ENCODE results near the gene PIK3CD. TPM values are rescaled to one million over a fixed set of nuclear protein-coding genes. Genes with fewer than 3 reads are reported as not detected.
"Not testable (repeated sequence)": the region's sequence is repeated elsewhere in the genome, so short reads cannot be mapped to it uniquely, and the experiment has no call there.

Gene PIK3CD
- total RNA-seq, 2 donors from 2014 or later = 4.4 to 7.4 TPM

DNA sequence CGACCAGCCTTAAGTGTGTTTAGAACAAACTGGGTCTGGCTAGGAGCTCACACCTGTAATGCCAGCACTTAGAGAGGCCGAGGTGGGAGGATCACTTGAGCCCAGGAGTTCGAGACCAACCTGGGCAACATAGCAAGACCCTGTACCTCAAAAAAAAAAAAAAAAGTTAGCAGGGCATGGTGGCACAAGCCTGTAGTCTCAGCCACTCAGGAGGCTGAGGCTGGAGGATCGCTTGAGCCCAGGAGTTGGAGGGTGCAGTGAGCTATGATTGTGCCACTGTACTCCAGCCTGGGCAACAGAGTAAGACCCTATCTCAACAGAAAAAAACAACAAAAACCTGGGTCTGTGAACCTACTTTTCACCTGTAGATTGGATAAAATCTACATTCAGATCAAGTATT is 54.6 kb downstream of the PIK3CD start:
- no peak for ATAC-seq
- intact Hi-C loops (cut with DNase I) = no loop called here

DNA sequence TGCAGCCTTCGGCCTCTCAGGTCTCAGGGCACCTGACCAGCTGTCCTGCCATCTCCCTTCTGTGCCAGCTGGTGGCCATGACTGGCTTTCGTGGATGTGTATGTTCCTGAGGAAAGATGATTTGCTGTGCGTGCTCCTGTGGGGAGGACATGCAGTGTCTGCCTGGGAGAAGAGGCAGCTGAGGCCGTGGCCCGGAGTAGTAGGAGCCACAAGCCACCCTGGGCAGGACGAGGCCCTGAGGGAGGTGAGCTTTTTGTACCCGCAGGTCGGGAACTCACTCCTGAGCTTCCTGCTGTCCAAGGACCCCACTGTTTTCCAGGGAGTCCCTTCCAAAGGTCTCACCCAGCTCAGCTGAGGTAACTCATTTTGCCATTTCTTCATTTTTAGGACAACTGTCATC is 58.5 kb downstream of the PIK3CD start:
- intact Hi-C loops (cut with DNase I) = no loop called here
- ATAC-seq (no peak), DNase-seq (no peak)

More for the DNA sequence above, 54.6 kb downstream of the PIK3CD start:
- no peak for DNase-seq

DNA sequence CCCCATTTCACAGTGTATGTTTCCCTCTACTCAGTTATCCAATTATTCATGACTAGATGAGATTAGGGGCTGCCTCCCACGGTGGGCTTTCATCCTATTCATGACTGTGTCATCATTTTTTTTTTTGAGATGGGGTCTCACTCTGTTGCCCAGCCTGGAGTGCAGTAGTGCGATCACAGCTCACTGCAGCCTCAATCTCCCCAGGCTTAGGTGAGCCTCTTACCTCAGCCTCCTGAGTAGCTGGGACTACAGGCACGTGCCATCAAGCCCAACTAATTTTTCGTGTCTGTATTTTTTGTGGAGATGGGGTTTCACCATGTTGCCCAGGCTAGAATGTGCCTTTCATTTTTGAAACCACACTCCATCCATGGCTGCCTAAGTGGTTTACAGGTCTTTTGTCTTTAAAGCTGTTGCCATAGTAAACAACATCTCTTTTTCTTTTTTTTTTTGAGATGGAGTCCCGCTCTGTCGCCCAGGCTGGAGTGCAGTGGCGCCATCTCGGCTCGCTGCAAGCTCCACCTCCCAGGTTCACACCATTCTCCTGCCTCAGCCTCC is 60.0 kb downstream of the PIK3CD start:
- DNase-seq (no peak), ATAC-seq (no peak)
- intact Hi-C loops (cut with DNase I) = no loop called here

DNA sequence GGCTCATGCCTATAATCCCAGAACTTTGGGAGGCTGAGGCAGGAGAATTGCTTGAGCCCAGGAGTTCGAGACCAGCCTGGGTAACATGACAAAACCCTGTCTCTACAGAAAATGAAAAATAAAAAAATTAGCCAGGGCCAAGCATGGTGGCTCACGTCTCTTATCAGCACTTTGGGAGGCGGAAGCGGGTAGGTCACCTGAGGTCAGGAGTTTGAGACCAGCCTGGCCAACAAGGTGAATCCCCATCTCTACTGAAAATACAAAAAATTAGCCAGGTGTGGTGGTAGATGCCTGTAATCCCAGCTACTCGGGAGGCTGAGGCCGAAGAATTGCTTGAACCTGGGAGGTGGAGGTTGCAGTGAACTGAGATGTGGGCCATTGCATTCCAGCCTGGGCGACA is 61.2 kb downstream of the PIK3CD start:
- DNase-seq; ATAC-seq; intact Hi-C loops (cut with DNase I): not testable (repeated sequence)

DNA sequence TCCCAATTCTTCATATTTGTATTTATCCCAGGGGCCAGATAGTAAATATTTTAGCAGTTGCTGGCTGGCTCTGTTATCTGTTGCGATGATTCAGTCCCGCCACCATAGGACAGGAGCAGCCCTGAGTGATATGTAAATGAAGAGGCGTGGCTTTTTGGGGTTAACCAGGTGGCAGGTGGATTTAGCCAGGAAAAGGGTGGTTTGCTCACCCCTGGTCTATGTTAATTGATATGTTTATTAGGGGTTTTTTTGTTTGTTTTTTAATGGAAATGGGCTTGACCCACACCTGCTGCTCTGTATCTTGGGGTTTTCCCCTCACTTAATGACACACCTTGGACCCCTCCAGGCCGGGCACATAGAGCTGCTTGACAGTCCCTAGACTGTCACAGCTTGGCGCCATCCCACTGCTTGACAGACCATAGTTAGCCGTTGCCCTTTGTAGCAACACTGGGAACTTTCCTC is 62.8 kb downstream of the PIK3CD start:
- intact Hi-C loops (cut with DNase I) = no loop called here
- ATAC-seq (no peak), DNase-seq (no peak)

DNA sequence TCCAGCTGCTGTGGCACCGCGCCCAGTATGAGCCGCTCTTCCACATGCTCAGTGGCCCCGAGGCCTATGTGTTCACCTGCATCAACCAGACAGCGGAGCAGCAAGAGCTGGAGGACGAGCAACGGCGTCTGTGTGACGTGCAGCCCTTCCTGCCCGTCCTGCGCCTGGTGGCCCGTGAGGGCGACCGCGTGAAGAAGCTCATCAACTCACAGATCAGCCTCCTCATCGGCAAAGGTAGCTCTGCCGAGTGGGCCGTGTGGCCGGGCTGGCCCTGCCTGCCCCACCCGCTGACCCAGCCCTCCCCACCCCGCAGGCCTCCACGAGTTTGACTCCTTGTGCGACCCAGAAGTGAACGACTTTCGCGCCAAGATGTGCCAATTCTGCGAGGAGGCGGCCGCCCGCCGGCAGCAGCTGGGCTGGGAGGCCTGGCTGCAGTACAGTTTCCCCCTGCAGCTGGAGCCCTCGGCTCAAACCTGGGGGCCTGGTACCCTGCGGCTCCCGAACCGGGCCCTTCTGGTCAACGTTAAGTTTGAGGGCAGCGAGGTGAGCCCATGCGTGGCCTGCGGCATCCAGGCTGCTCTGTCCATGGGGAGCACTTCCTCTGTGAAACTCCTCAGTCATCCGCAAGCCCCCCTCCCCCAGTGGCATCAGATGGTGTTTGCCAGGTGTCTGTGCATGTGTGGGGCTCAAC is 64.2 kb downstream of the PIK3CD start:
- no peak for ATAC-seq
- DNase-seq = no peak
- intact Hi-C loops (cut with DNase I) = no loop called here

DNA sequence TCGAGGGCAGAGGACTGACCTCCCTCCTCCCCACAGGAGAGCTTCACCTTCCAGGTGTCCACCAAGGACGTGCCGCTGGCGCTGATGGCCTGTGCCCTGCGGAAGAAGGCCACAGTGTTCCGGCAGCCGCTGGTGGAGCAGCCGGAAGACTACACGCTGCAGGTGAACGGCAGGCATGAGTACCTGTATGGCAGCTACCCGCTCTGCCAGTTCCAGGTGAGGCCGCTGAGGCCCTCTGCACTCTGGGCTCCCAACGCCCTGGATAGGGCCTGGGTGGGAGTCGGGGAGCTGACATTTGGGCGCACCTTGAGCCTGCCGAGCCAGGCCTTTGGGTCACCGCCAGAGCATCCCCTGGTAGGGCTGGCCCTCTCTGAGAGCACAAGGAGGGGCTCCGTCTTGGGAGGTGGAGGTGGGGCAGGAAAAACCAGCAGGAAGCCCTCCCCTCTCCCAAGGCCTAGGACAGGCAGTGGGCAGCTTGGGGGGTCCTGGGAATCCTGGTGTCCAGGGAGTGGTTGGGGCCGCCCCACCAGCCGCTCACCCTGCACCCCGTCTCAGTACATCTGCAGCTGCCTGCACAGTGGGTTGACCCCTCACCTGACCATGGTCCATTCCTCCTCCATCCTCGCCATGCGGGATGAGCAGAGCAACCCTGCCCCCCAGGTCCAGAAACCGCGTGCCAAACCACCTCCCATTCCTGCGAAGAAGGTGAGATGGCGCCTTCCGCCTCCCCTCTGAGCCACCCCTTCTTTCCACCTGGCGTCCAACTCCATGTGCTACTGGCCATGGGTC is 65.1 kb downstream of the PIK3CD start:
- DNase-seq (no peak), ATAC-seq (no peak)
- intact Hi-C loops (cut with DNase I) = no loop called here

DNA sequence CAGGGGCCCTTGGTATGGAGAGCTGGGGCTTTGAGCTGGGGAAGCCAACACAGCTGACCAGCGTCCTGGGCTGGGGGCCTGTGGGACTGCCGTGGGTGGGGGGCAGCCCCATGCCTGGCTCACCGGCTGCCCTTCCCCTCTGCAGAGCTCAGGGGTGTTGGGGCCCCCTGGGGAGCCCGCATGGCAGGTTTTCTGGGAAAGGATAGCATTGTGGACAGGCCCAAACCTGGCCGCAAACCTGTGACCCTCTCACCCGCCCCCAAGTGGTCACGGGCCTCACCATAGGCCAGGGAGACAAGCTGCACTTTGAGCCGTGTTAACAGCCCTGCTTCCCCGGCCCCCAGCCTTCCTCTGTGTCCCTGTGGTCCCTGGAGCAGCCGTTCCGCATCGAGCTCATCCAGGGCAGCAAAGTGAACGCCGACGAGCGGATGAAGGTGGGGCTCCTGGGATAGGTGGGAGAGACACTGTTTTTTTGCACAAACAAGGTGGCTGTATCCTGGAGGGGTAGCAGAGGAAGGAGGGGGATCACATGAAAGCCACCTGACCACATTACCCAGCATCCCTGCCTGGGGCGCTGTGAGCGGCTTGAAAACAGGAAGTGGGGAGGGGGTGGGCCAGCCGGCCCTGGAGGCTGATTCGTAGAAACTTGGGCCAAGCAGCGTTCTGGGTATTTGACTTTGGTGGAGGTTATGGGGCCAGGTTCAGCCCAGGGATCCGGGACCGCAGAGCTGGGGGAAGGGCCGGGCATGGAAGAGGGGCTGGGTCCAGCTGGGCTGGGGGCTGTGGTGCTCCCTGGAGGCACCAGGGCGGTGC is 65.9 kb downstream of the PIK3CD start:
- ATAC-seq (peak; percentile 36 to 82), DNase-seq (peak; percentile 60)
- intact Hi-C loops (cut with DNase I) = no loop called here

DNA sequence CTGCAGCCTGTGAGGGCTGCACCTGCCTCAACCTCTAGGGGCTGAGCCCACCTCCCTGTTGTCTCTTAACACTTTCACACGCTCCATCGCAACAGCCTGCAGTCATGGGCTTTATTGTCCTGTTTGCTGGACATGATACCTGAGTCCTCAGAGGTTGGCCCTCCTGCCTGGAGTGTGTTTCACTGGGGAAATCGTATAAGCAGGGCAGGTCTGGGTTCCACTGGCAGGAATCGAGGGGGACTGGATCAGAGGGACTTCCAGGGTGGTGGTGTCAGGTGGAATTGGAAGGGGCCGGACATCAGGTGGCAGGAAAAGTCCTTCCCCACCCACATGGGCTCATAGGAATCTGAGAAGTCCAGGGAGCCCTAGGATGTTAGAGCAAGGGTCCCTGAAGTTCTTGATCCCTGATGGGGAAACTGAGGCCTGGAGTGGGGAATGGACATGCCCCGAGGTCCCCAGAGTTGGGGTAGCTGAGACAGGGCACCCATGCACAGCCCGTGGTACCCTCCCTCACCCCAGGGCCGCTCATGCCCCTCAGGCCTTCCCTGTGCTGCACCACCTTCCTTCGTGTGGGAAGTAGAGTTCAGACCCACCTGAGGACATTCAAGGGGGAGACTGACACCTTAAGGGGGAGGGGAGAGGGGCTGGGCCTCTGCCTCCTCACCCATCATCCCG is 66.6 kb downstream of the PIK3CD start:
- intact Hi-C loops (cut with DNase I) = no loop called here
- ATAC-seq (no peak), DNase-seq (no peak)

DNA sequence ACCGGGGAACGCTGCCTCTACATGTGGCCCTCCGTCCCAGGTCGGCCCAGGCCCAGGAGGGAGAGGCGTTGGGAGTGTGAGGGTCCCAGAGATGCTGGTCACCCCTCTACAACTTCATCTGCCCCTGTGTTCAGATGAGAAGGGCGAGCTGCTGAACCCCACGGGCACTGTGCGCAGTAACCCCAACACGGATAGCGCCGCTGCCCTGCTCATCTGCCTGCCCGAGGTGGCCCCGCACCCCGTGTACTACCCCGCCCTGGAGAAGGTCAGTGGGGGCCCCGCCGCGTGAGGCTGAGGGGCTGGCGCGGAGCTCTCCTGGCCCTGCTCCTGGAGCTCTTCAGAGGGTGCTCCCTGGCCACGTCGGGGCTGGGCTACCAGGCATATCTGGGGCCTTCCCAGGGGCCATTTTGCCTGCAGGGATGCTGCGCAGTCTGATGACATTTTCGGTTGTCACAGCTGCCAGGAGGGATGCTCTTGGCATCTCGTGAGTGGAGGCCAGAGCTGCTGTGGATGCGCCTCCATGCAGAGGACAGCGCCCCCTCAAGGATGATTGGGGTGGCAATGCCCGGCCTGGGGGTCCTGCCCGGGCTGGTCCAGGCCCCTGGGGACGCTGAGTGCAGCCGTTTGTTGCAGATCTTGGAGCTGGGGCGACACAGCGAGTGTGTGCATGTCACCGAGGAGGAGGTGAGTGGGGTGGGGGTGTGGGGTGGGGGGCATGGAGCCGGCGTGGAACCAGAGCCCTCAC is 68.6 kb downstream of the PIK3CD start:
- intact Hi-C loops (cut with DNase I) = loop anchor here in 1 of 2 donors (10.0 kb wide), 1 partner anchor 145 kb away; no protein-coding TSS in a partner anchor
- DNase-seq (no peak), ATAC-seq (no peak)

DNA sequence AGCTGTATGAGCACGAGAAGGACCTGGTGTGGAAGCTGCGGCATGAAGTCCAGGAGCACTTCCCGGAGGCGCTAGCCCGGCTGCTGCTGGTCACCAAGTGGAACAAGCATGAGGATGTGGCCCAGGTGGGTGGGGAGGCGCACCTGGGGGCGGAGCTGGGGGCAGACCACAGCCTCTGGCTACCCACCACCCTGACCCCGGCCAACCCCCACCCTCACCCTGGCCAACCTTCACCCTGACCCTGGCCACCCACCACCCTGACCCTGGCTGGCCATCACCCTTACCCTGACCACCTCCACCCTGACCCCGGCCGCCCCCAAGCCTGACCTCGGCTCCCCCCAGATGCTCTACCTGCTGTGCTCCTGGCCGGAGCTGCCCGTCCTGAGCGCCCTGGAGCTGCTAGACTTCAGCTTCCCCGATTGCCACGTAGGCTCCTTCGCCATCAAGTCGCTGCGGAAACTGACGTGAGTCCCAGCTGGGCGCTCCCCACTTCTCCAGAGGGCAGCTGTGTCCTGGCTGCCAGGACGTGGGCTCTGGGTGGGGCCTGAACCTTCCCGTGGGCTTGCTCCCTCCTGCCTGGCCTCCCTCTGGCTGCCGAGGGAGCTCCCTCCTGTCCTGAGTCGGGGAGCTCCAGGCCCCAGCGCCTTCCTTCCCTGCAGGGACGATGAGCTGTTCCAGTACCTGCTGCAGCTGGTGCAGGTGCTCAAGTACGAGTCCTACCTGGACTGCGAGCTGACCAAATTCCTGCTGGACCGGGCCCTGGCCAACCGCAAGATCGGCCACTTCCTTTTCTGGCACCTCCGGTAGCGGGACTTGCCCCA is 69.5 kb downstream of the PIK3CD start:
- intact Hi-C loops (cut with DNase I) = loop anchor here in 1 of 2 donors (10.0 kb wide), 1 partner anchor 144 kb away; no protein-coding TSS in a partner anchor
- DNase-seq = no peak
- ATAC-seq = no peak

DNA sequence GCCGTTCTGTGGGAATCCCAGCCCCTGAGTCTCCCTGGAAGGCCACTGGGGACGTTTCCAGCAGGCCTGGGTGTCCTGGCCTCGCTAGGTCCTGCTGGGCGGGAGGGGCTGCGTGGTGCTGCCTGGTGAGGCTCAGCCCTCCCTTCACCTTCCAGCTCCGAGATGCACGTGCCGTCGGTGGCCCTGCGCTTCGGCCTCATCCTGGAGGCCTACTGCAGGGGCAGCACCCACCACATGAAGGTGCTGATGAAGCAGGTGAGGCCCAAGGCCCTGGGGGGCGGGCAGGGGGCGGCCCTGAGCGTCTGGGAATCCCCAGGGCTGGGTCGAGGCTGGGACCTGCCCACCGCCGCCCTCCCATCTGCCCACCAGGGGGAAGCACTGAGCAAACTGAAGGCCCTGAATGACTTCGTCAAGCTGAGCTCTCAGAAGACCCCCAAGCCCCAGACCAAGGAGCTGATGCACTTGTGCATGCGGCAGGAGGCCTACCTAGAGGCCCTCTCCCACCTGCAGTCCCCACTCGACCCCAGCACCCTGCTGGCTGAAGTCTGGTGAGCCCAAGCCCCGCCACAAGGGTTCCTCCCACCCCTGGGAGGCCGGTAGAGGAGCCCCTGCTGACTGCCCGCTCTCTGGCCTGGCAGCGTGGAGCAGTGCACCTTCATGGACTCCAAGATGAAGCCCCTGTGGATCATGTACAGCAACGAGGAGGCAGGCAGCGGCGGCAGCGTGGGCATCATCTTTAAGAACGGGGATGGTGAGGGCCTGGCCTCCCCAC is 70.3 kb downstream of the PIK3CD start:
- ATAC-seq = no peak
- no peak for DNase-seq
- intact Hi-C loops (cut with DNase I) = loop anchor here in 1 of 2 donors (10.0 kb wide), 1 partner anchor 143 kb away; no protein-coding TSS in a partner anchor

DNA sequence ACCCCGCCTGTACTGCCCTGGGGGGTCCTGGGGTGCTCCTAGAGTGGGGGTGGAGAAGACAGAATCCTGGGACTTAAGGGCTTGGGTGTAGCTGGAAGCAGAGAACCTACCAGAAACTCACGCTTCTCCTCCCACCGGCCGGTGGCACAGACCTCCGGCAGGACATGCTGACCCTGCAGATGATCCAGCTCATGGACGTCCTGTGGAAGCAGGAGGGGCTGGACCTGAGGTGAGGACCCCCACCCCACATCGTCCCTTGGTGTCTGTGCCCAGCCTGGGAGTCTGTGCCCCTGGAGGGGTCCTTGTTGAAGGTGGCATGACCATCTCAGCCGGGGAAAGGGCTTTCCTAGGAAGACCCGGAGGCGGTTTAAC is 70.8 kb downstream of the PIK3CD start:
- intact Hi-C loops (cut with DNase I) = loop anchor here in 1 of 2 donors (10.0 kb wide), 1 partner anchor 142 kb away; no protein-coding TSS in a partner anchor
- ATAC-seq (no peak), DNase-seq (no peak)

DNA sequence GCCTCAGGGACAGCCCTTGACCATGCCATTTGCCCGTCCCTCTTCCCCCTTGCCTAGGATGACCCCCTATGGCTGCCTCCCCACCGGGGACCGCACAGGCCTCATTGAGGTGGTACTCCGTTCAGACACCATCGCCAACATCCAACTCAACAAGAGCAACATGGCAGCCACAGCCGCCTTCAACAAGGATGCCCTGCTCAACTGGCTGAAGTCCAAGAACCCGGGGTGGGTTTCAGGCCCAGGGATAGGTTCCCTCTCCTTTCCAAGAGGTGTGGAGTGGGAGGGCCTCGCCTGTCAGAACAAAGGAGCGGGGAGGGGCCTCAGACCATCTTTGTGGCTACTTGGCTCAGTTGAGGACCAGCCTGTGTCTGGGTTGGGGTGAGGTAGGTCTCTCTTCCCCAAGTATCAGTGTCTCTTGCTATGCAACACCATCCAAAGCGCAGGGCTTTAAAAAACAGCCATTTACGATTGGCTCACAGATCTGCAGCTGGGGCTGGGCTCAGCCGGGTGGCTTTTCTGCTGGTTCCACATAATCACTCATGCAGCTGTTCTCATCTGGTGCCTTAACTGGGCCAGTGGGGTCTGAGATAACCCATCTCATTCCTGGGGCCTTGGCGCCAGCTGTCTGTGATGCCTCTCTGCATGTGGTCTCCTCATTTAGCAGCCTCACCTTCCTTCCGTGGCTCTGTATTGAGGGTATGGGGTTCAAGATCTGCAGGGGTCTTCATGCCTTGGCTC is 71.7 kb downstream of the PIK3CD start:
- ATAC-seq (no peak), DNase-seq (no peak)
- intact Hi-C loops (cut with DNase I) = loop anchor here in 1 of 2 donors (10.0 kb wide), 1 partner anchor 142 kb away; no protein-coding TSS in a partner anchor

DNA sequence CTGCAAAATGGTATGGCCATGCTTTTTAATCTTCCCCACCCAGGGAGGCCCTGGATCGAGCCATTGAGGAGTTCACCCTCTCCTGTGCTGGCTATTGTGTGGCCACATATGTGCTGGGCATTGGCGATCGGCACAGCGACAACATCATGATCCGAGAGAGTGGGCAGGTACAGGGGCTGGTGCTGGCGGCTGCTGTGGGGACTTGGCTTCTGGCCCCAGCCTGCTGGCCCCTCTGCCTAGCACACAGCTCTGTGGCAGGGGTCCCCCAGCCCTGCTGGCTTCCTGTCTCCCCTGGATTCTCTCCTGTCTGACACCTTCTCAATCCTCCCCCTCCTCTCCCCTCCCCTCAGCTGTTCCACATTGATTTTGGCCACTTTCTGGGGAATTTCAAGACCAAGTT is 72.4 kb downstream of the PIK3CD start:
- no peak for DNase-seq
- intact Hi-C loops (cut with DNase I) = loop anchor here in 1 of 2 donors (10.0 kb wide), 1 partner anchor 141 kb away; no protein-coding TSS in a partner anchor
- no peak for ATAC-seq

Measured in left cardiac atrium (tissue), 4 donors.